ENCODE results near the gene BRSK1.

BRSK1 gene

GRCh38 chr19:55283548-55284377 lies at the start of gene BRSK1:
Gene BRSK1, plus strand, starts transcription at chr19:55283997. Its CDS starts 446 bp downstream, at chr19:55284443.
- Histone ChIP-seq H3K4me1 (ENCODE audit: control insufficient read depth in 1 of 2, insufficient read depth in 1 of 2, low read depth in 1 of 2, low read length in 1 of 2) (peaks cover 6 to 14% of the 10 kb centered on the region in 2 experiments), H3K27me3 (peaks cover 35% of the 10 kb centered on the region), H3K4me3 (ENCODE audit: low read depth in 1 of 2, low read length in 1 of 2) (no peak within 1 kb of the TSS), H3K36me3 (no peaks in the 10 kb centered on the region), H3K27ac (no peak within 1 kb of the TSS), H3K9me3 (no peaks in the 10 kb centered on the region)
- TF ChIP-seq CTCF (IDR thresholded peaks at IDR 0.05) = no peak

GRCh38 chr19:55238030-55238429 lies 45.8 kb upstream of the BRSK1 start:
- H3K4me3 ChIP-seq (ENCODE audit: low read depth in 1 of 2, low read length in 1 of 2) = no peak overlapping the region
- peaks cover 97% of the 10 kb centered on the region for H3K36me3 ChIP-seq
- no peaks in the 10 kb centered on the region for H3K9me3 ChIP-seq
- H3K27ac ChIP-seq = no peak overlapping the region
- H3K4me1 ChIP-seq (ENCODE audit: control insufficient read depth in 1 of 2, insufficient read depth in 1 of 2, low read depth in 1 of 2, low read length in 1 of 2) = no peaks in the 10 kb centered on the region
- H3K27me3 ChIP-seq = no peaks in the 10 kb centered on the region
- TF ChIP-seq CTCF (IDR thresholded peaks at IDR 0.05) = no peak

GRCh38 chr19:55239004-55239403 lies 44.8 kb upstream of the BRSK1 start:
- Histone ChIP-seq H3K4me1 (ENCODE audit: control insufficient read depth in 1 of 2, insufficient read depth in 1 of 2, low read depth in 1 of 2, low read length in 1 of 2) (no peaks in the 10 kb centered on the region), H3K4me3 (ENCODE audit: low read depth in 1 of 2, low read length in 1 of 2) (no peak overlapping the region), H3K27ac (no peak overlapping the region), H3K9me3 (no peaks in the 10 kb centered on the region), H3K27me3 (no peaks in the 10 kb centered on the region), H3K36me3 (peaks cover 96% of the 10 kb centered on the region)
- no peak for TF ChIP-seq CTCF (IDR thresholded peaks at IDR 0.05)

GRCh38 chr19:55240713-55241020 lies 43.1 kb upstream of the BRSK1 start:
- no peak for TF ChIP-seq CTCF (IDR thresholded peaks at IDR 0.05)
- H3K36me3 ChIP-seq = peaks cover 98% of the 10 kb centered on the region

GRCh38 chr19:55241143-55241934 lies 42.5 kb upstream of the BRSK1 start:
- H3K27me3 ChIP-seq = no peaks in the 10 kb centered on the region
- TF ChIP-seq CTCF (IDR thresholded peaks at IDR 0.05) = no peak
- H3K4me1 ChIP-seq (ENCODE audit: control insufficient read depth in 1 of 2, insufficient read depth in 1 of 2, low read depth in 1 of 2, low read length in 1 of 2) = no peaks in the 10 kb centered on the region
- no peaks in the 10 kb centered on the region for H3K9me3 ChIP-seq
- no peak overlapping the region for H3K27ac ChIP-seq
- peaks cover 98% of the 10 kb centered on the region for H3K36me3 ChIP-seq
- H3K4me3 ChIP-seq (ENCODE audit: low read depth in 1 of 2, low read length in 1 of 2) = no peak overlapping the region

More at GRCh38 chr19:55240713-55241020, 43.1 kb upstream of the BRSK1 start:
- H3K4me1 ChIP-seq (ENCODE audit: control insufficient read depth in 1 of 2, insufficient read depth in 1 of 2, low read depth in 1 of 2, low read length in 1 of 2) = no peaks in the 10 kb centered on the region
- H3K9me3 ChIP-seq = no peaks in the 10 kb centered on the region
- H3K27ac ChIP-seq = no peak overlapping the region
- H3K27me3 ChIP-seq = no peaks in the 10 kb centered on the region
- H3K4me3 ChIP-seq (ENCODE audit: low read depth in 1 of 2, low read length in 1 of 2) = no peak overlapping the region
